Measurements from ENCODE around the gene ERBB2. TPM values are rescaled to one million over a fixed set of nuclear protein-coding genes. Genes with fewer than 3 reads are reported as not detected.

ERBB2 gene
- total and polyA plus RNA-seq, 9 of the 15 experiments (the other 6 are each of a cell fraction or from before 2014, with no cell fraction given) = 0.74 to 5.6 (median 3.3) TPM

GRCh38 chr17:39753514-39754160 lies 53.8 kb downstream of the ERBB2 start (continued):
- TF ChIP-seq, protein P1, sequence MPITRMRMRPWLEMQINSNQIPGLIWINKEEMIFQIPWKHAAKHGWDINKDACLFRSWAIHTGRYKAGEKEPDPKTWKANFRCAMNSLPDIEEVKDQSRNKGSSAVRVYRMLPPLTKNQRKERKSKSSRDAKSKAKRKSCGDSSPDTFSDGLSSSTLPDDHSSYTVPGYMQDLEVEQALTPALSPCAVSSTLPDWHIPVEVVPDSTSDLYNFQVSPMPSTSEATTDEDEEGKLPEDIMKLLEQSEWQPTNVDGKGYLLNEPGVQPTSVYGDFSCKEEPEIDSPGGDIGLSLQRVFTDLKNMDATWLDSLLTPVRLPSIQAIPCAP (CRISPR knock-in tag; IDR thresholded peaks at IDR 0.05; ENCODE audit: borderline replicate concordance) = no peak
- TF ChIP-seq NCOA1 (IDR thresholded peaks at IDR 0.05; ENCODE audit: low read depth) (no peak), NR4A1 (CRISPR knock-in tag; IDR thresholded peaks at IDR 0.05) (no peak), NR4A1 (tag; IDR thresholded peaks at IDR 0.05) (peak; percentile 87), RBM25 (IDR thresholded peaks at IDR 0.05; ENCODE audit: low read depth, low read length, severe bottlenecking) (no peak), ERF (CRISPR knock-in tag; IDR thresholded peaks at IDR 0.05) (no peak; the same call in 1 of the 2 replicates), PRPF4 (IDR thresholded peaks at IDR 0.05; ENCODE audit: insufficient read depth, low read depth, low read length, poor library complexity, severe bottlenecking) (no peak), GTF2B (IDR thresholded peaks at IDR 0.05; ENCODE audit: extremely low read depth, insufficient read length) (no peak), GTF2A2 (tag; IDR thresholded peaks at IDR 0.05) (no peak), STAT5B (CRISPR knock-in tag; IDR thresholded peaks at IDR 0.05) (no peak), KAT7 (CRISPR knock-in tag; IDR thresholded peaks at IDR 0.05; ENCODE audit: borderline replicate concordance) (no peak), ZNF695 (CRISPR knock-in tag; IDR thresholded peaks at IDR 0.05) (no peak), ZBTB5 (IDR thresholded peaks at IDR 0.05) (no peak), TBL1XR1 (IDR thresholded peaks at IDR 0.05; ENCODE audit: low read length in 2 of 2) (no peak), MEF2D (tag; conservative IDR thresholded peaks at IDR 0.05; ENCODE audit: low read depth) (no peak), GABPB1 (CRISPR knock-in tag; IDR thresholded peaks at IDR 0.05) (no peak), ZFP36 (IDR thresholded peaks at IDR 0.05; ENCODE audit: low read depth, low read length, partially characterized antibody) (no peak), GTF2E2 (tag; IDR thresholded peaks at IDR 0.05) (no peak), TEAD4 (IDR thresholded peaks at IDR 0.05; ENCODE audit: low read length) (no peak), TEAD4 (CRISPR knock-in tag; IDR thresholded peaks at IDR 0.05; ENCODE audit: borderline replicate concordance) (no peak), MAFK (IDR thresholded peaks at IDR 0.05; ENCODE audit: low read length) (no peak), ZNF212 (CRISPR knock-in tag; IDR thresholded peaks at IDR 0.05) (no peak), ZNF445 (CRISPR knock-in tag; IDR thresholded peaks at IDR 0.05; ENCODE audit: low read depth) (no peak), NEUROD1 (IDR thresholded peaks at IDR 0.05; ENCODE audit: borderline replicate concordance, low read depth, low read length, partially characterized antibody) (no peak)
- TF ChIP-seq, protein P2, sequence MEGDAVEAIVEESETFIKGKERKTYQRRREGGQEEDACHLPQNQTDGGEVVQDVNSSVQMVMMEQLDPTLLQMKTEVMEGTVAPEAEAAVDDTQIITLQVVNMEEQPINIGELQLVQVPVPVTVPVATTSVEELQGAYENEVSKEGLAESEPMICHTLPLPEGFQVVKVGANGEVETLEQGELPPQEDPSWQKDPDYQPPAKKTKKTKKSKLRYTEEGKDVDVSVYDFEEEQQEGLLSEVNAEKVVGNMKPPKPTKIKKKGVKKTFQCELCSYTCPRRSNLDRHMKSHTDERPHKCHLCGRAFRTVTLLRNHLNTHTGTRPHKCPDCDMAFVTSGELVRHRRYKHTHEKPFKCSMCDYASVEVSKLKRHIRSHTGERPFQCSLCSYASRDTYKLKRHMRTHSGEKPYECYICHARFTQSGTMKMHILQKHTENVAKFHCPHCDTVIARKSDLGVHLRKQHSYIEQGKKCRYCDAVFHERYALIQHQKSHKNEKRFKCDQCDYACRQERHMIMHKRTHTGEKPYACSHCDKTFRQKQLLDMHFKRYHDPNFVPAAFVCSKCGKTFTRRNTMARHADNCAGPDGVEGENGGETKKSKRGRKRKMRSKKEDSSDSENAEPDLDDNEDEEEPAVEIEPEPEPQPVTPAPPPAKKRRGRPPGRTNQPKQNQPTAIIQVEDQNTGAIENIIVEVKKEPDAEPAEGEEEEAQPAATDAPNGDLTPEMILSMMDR (IDR thresholded peaks at IDR 0.05 in 2 of 3, conservative IDR thresholded peaks at IDR 0.05 in 1 of 3; ENCODE audit: insufficient read depth in 2 of 3, low read depth in 1 of 3, low read length in 3 of 3) = peak in 1 of 3 experiments; percentile 36; a peak in 2 of 6 replicates
